SU-DHL-6 (cell line): ENCODE measurements around the gene SMOC2.

Source experiments
- H2AFZ ChIP-seq: fragments of 200-600 bp; sonication (generic); 2 replicates; pipeline ENCODE4 v1.6.1; 2014; ENCODE audit warnings: low read depth, mild to moderate bottlenecking, moderate library complexity, mixed read lengths, antibody characterized with exemption, low read length; ENCODE audit not compliant: severe bottlenecking
- H3F3A ChIP-seq: fragments of 200-600 bp; shearing (Covaris generic); 2 replicates; pipeline ENCODE4 v1.6.0; 2016; ENCODE audit warnings: antibody characterized with exemption, mild to moderate bottlenecking; ENCODE audit not compliant: insufficient read depth
- H3K27ac ChIP-seq: fragments of 200-600 bp; sonication (generic); 2 replicates; pipeline ENCODE4 v1.5.1; 2016; ENCODE audit warnings: low read depth, mild to moderate bottlenecking, low read length, moderate library complexity, mixed read lengths
- H3K27me3 ChIP-seq: fragments of 200-600 bp; sonication (generic), shearing (Covaris generic); 2 replicates; pipeline ENCODE4 v1.6.0; 2014; ENCODE audit warnings: mild to moderate bottlenecking, low read length
- H3K36me3 ChIP-seq: fragments of 200-600 bp; sonication (generic); 2 replicates; pipeline ENCODE4 v1.6.1; 2014; ENCODE audit warnings: mild to moderate bottlenecking, low read length, mixed read lengths
- H3K4me2 ChIP-seq: fragments of 300-600, 200-600 bp; shearing (Covaris generic), sonication (generic); 2 replicates; pipeline ENCODE4 v1.6.0; 2014; ENCODE audit warnings: low read length, low read depth, mild to moderate bottlenecking; ENCODE audit not compliant: poor library complexity, severe bottlenecking
- H3K4me3 ChIP-seq: fragments of 200-600 bp; sonication (generic); 2 replicates; pipeline ENCODE4 v1.5.1; 2014; ENCODE audit warnings: antibody characterized with exemption, low read length, mild to moderate bottlenecking, mixed read lengths; ENCODE audit not compliant: insufficient read depth, poor library complexity, severe bottlenecking
- H3K79me2 ChIP-seq: fragments of 200-600 bp; sonication (generic); 2 replicates; pipeline ENCODE4 v1.6.1; 2014; ENCODE audit warnings: mild to moderate bottlenecking, low read length, moderate library complexity; ENCODE audit not compliant: insufficient read depth
- H3K9ac ChIP-seq: fragments of 200-600 bp; sonication (generic); 2 replicates; pipeline ENCODE4 v1.7.0; 2014; ENCODE audit warnings: mild to moderate bottlenecking, low read length
- H3K9me2 ChIP-seq: fragments of 200-600 bp; sonication (generic); replicated peaks from 2 replicates; pipeline ENCODE4 v1.6.1; 2014; ENCODE audit warnings: low read length; ENCODE audit not compliant: insufficient read depth
- H3K9me3 ChIP-seq: fragments of 200-600 bp; sonication (generic); 2 replicates; pipeline ENCODE4 v1.6.1; 2014; ENCODE audit warnings: low read length, mixed read lengths; ENCODE audit not compliant: insufficient read depth
- H4K20me1 ChIP-seq: fragments of 200-600 bp; sonication (generic); 2 replicates; pipeline ENCODE4 v1.6.1; 2014; ENCODE audit warnings: low read depth, mild to moderate bottlenecking, antibody characterized with exemption, low read length, moderate library complexity, mixed read lengths
- EZH2phosphoT487 ChIP-seq: fragments of 200-600 bp; sonication (generic), shearing (Covaris generic); conservative IDR thresholded peaks from 2 replicates; pipeline ENCODE4 v1.6.1; 2018; ENCODE audit warnings: mild to moderate bottlenecking, antibody characterized with exemption, low read length, moderate library complexity, mixed read lengths
- TF ChIP-seq, protein P1 (sequence below): fragments of 200-600 bp; sonication (generic); IDR thresholded peaks from one replicate; pipeline ENCODE4 v1.5.1; 2017; ENCODE audit warnings: antibody characterized with exemption, mild to moderate bottlenecking, low read length, moderate library complexity; ENCODE audit not compliant: insufficient read depth, poor library complexity, severe bottlenecking

SMOC2 gene

DNA sequence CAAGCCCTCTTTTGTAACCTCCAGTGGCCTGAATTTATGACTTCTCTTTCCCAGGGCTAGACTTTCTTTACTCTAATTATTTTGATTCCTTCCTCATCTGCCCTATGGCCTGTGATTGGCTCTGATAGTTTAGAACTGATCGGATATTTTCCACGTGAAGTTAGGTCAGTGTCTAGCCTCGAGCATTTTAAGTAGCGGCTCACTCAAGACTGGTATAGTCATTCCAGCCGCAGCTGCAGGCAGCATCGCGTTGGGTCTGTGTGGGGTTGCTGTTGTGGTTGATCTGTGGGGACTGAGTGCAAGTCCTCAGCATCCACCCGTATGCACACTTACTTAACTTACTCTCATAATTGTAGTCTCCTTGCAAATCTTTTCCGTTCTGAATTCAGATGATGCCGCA, 105.7 kb downstream of the SMOC2 start:
- Histone ChIP-seq H3K36me3 (no peaks in the 10 kb centered on the region), H3K4me3 (no peak overlapping the region), H2AFZ (no peak overlapping the region), H4K20me1 (no peaks in the 10 kb centered on the region), H3K4me2 (no peak overlapping the region), H3K9me3 (no peaks in the 10 kb centered on the region), H3K27ac (no peak overlapping the region), H3K9ac (no peak overlapping the region), H3K9me2 (no peaks in the 10 kb centered on the region), H3F3A (no peaks in the 10 kb centered on the region), H3K79me2 (no peaks in the 10 kb centered on the region), H3K27me3 (no peaks in the 10 kb centered on the region)
- TF ChIP-seq EZH2phosphoT487 = no peak
- TF ChIP-seq, protein P1, sequence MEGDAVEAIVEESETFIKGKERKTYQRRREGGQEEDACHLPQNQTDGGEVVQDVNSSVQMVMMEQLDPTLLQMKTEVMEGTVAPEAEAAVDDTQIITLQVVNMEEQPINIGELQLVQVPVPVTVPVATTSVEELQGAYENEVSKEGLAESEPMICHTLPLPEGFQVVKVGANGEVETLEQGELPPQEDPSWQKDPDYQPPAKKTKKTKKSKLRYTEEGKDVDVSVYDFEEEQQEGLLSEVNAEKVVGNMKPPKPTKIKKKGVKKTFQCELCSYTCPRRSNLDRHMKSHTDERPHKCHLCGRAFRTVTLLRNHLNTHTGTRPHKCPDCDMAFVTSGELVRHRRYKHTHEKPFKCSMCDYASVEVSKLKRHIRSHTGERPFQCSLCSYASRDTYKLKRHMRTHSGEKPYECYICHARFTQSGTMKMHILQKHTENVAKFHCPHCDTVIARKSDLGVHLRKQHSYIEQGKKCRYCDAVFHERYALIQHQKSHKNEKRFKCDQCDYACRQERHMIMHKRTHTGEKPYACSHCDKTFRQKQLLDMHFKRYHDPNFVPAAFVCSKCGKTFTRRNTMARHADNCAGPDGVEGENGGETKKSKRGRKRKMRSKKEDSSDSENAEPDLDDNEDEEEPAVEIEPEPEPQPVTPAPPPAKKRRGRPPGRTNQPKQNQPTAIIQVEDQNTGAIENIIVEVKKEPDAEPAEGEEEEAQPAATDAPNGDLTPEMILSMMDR = no peak

DNA sequence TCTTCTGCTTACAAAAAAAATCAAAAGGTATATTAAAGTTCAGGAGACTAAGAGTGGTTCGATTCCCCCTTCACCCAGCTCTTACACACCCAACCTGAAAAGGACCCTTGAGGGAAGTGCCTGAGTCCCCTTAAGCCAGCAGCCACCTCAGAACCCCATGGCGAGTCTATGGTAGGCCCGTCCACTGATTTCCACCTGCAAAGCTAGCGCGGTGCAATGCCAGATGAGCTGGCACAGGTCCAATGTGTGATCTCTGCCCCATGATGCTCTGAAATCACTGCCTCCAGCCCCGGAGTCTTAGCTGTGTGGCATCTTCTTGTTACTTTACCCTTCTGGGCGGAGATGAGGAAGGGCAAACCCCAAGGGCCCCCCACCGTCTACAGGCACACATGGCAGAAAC, 109.3 kb downstream of the SMOC2 start:
- Histone ChIP-seq H4K20me1 (no peaks in the 10 kb centered on the region), H3K36me3 (no peaks in the 10 kb centered on the region), H3K9ac (no peak overlapping the region), H3K9me2 (no peaks in the 10 kb centered on the region), H3K27ac (no peak overlapping the region), H3K79me2 (no peaks in the 10 kb centered on the region), H3F3A (no peaks in the 10 kb centered on the region), H3K4me2 (no peak overlapping the region), H3K9me3 (no peaks in the 10 kb centered on the region), H2AFZ (no peak overlapping the region), H3K4me3 (no peak overlapping the region), H3K27me3 (no peaks in the 10 kb centered on the region)
- no peak for TF ChIP-seq EZH2phosphoT487
- TF ChIP-seq, protein P1 = no peak

DNA sequence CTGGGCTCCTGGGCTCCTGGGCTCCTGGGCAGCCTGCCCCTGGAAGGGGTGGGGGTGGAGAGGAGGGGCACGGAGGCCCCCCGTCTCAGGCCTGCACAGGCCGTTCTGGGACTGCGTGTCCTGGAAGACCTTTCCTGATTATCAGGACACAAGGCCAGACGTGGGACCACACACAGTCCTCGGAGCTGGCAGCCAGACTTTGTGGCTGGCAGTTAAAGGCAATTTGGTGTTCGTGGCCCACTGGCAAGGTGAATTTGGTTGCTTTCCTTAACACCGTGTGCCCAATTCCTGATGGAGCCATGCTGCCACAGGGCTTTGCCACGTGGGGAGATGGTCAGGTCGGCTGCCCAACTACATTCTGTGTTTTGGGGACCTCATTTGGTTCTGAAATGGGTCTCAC, 113.5 kb downstream of the SMOC2 start:
- H3K9me2 ChIP-seq = no peaks in the 10 kb centered on the region
- no peaks in the 10 kb centered on the region for H4K20me1 ChIP-seq
- TF ChIP-seq, protein P1 = no peak
- no peak for TF ChIP-seq EZH2phosphoT487
- H2AFZ ChIP-seq = no peak overlapping the region
- no peaks in the 10 kb centered on the region for H3K36me3 ChIP-seq
- H3K79me2 ChIP-seq = no peaks in the 10 kb centered on the region
- no peak overlapping the region for H3K27ac ChIP-seq
- no peak overlapping the region for H3K4me3 ChIP-seq
- H3K27me3 ChIP-seq = no peaks in the 10 kb centered on the region
- H3F3A ChIP-seq = no peaks in the 10 kb centered on the region
- H3K4me2 ChIP-seq = no peak overlapping the region
- no peak overlapping the region for H3K9ac ChIP-seq
- H3K9me3 ChIP-seq = no peaks in the 10 kb centered on the region
